SJSA1 (cell line): ENCODE results near the gene HIPK2. TPM values are rescaled to one million over a fixed set of nuclear protein-coding genes. Genes with fewer than 3 reads are reported as not detected.

Experiments
- DNase-seq, 2 experiments: peaks; one replicate each; pipeline ENCODE4 v3.0.0-alpha.2; 2015 to 2020; ENCODE audit warnings: low spot score in 2 of 2, low read depth in 1 of 2
- H3K27ac ChIP-seq: fragments of 250-450 bp; sonication (Bioruptor Pico); 2 replicates; pipeline ENCODE4 v1.5.1; 2020; ENCODE audit warnings: mild to moderate bottlenecking, moderate library complexity
- H3K27me3 ChIP-seq: fragments of 250-450 bp; sonication (Bioruptor Pico); replicated peaks from 2 replicates; pipeline ENCODE4 v1.5.1; 2020; ENCODE audit warnings: mild to moderate bottlenecking, moderate library complexity
- H3K36me3 ChIP-seq: fragments of 250-450 bp; sonication (Bioruptor Pico); 2 replicates; pipeline ENCODE4 v1.5.1; 2020; ENCODE audit warnings: mild to moderate bottlenecking
- H3K4me1 ChIP-seq: fragments of 250-450 bp; sonication (Bioruptor Pico); replicated peaks from 2 replicates; pipeline ENCODE4 v1.6.1; 2021; ENCODE audit warnings: mild to moderate bottlenecking
- H3K4me3 ChIP-seq: fragments of 250-450 bp; sonication (Bioruptor Pico); 2 replicates; pipeline ENCODE4 v1.5.1; 2020; ENCODE audit warnings: mild to moderate bottlenecking
- H3K9me3 ChIP-seq: fragments of 250-450 bp; sonication (Bioruptor Pico); replicated peaks from 2 replicates; pipeline ENCODE4 v1.5.1; 2020; ENCODE audit warnings: mild to moderate bottlenecking
- total RNA-seq: library from RNA; depleted of rRNA; stranded (reverse); fragments of >200 nt; shearing (Covaris generic); gene quantifications from 2 replicates; pipeline ENCODE4 v1.2.3, GENCODE V29; 2014

Gene HIPK2
- total RNA-seq, 1 experiment from 2014 or later = 10.9 TPM

- peaks cover 3% of the 10 kb centered on the region; the same call in 1 of the 2 replicates for H3K9me3 ChIP-seq
- peaks cover 24% of the 10 kb centered on the region for H3K36me3 ChIP-seq
- no peaks in the 10 kb centered on the region for H3K27me3 ChIP-seq
- H3K4me3 ChIP-seq = no peak overlapping the region
- DNase-seq = peak in 1 of 2 experiments; percentile 77
- H3K27ac ChIP-seq = peak overlapping the region; percentile 6; the same call in 1 of the 2 replicates
- peaks cover 47% of the 10 kb centered on the region for H3K4me1 ChIP-seq
Measured at GRCh38 chr7:139774376-139774775, 3.4 kb downstream of the HIPK2 start.

DNA sequence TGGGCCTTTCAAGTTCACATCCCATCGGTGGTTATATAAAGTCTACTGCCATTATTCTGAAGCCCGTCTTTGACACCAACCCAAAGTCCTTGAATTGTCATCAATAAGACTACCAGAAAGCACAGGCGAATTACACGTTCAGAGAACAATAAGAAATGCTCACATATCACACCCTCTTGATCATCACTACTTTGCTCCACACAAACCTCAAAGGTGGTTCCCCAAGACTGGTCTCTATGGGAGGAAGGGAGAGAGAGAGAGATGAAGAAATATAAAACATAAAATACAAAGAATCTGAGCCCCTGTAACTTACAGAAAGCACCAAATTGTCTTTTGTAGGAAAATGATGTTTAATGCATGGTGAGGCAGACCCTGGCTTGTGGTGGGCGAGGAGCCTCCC is 4.4 kb downstream of the HIPK2 start:
- no peak for DNase-seq
- H3K27me3 ChIP-seq = no peaks in the 10 kb centered on the region
- no peak overlapping the region for H3K27ac ChIP-seq
- H3K4me1 ChIP-seq = peaks cover 47% of the 10 kb centered on the region
- H3K36me3 ChIP-seq = peaks cover 29% of the 10 kb centered on the region
- peaks cover 3% of the 10 kb centered on the region; the same call in 1 of the 2 replicates for H3K9me3 ChIP-seq
- H3K4me3 ChIP-seq = no peak overlapping the region

GRCh38 chr7:139772873-139773272 is 4.9 kb downstream of the HIPK2 start:
- no peaks in the 10 kb centered on the region for H3K9me3 ChIP-seq
- H3K27ac ChIP-seq = no peak overlapping the region
- peaks cover 26% of the 10 kb centered on the region for H3K36me3 ChIP-seq
- H3K27me3 ChIP-seq = no peaks in the 10 kb centered on the region
- no peak for DNase-seq
- peaks cover 47% of the 10 kb centered on the region for H3K4me1 ChIP-seq
- H3K4me3 ChIP-seq = no peak overlapping the region

DNA sequence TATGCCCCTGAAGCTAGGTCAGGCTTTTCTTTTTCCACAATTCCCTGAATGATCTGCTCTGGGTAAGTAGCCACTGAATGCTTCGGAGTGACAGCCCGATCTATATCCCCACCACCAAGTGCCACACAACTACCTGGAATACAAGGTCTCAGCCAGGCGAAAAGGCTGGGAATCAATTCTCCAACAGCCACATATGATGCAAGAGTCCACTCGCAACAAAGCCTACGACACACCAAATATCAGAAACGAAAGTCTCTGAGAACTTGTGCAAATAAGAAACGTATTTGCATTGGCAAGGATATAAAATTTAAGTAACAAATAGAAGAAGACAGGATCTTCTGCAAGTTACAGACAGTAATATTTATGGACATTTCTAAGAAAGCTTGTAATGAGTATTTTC is 5.7 kb downstream of the HIPK2 start:
- Histone ChIP-seq H3K4me3 (no peak overlapping the region), H3K27me3 (no peaks in the 10 kb centered on the region), H3K4me1 (peaks cover 47% of the 10 kb centered on the region), H3K9me3 (no peaks in the 10 kb centered on the region), H3K27ac (peak overlapping the region; percentile 66), H3K36me3 (peaks cover 26% of the 10 kb centered on the region)
- DNase-seq = no peak

- peak; percentile 47 to 72 for DNase-seq
- peaks cover 26% of the 10 kb centered on the region for H3K36me3 ChIP-seq
- peaks cover 47% of the 10 kb centered on the region for H3K4me1 ChIP-seq
- no peaks in the 10 kb centered on the region for H3K27me3 ChIP-seq
- no peak overlapping the region for H3K4me3 ChIP-seq
- H3K27ac ChIP-seq = peak overlapping the region; percentile 66
- H3K9me3 ChIP-seq = no peaks in the 10 kb centered on the region
Measured at GRCh38 chr7:139771001-139771956, 6.5 kb downstream of the HIPK2 start.

DNA sequence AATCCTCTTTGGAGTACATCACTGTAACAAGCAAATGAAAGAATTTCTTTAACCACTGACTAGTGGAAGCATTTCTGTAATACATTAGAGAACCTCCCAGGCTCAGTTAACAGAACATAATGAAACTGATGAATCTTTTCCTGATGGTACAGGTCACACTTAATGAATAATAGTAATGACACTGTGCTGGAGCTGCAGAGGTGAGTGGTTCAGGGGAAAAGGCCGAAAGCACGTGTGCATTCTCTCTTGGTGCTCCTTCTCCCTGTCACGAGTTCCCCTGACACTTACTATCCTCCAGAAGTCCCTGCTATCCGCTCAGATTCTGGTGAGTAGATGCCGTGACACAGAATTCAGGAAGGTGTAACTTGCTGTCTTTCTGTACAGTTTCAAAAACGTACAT is 8.0 kb downstream of the HIPK2 start:
- Histone ChIP-seq H3K36me3 (peaks cover 28% of the 10 kb centered on the region), H3K9me3 (no peaks in the 10 kb centered on the region), H3K27ac (no peak overlapping the region), H3K27me3 (no peaks in the 10 kb centered on the region), H3K4me3 (no peak overlapping the region), H3K4me1 (peaks cover 37% of the 10 kb centered on the region)
- DNase-seq = no peak

DNA sequence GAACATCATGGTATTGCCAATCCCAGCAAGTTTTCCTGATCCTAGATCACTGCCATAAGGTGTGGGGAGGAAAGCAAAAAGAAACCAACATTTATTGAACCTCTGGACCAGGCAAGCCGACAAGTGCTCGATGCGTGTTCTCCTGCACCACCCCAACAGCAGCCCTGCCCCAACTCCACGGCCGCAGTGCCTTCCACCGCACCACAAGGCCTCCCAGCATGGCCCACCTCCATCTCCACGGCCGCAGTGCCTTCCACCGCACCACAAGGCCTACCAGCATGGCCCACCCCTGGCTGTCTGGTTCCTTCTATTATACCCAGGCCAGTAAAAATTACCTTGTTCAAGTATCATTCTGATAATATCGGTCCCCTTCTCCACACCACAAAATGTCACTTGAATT is 8.7 kb downstream of the HIPK2 start:
- no peak for DNase-seq
- Histone ChIP-seq H3K27ac (no peak overlapping the region), H3K9me3 (no peaks in the 10 kb centered on the region), H3K4me3 (no peak overlapping the region), H3K4me1 (peaks cover 30% of the 10 kb centered on the region), H3K36me3 (peaks cover 28% of the 10 kb centered on the region), H3K27me3 (no peaks in the 10 kb centered on the region)

DNA sequence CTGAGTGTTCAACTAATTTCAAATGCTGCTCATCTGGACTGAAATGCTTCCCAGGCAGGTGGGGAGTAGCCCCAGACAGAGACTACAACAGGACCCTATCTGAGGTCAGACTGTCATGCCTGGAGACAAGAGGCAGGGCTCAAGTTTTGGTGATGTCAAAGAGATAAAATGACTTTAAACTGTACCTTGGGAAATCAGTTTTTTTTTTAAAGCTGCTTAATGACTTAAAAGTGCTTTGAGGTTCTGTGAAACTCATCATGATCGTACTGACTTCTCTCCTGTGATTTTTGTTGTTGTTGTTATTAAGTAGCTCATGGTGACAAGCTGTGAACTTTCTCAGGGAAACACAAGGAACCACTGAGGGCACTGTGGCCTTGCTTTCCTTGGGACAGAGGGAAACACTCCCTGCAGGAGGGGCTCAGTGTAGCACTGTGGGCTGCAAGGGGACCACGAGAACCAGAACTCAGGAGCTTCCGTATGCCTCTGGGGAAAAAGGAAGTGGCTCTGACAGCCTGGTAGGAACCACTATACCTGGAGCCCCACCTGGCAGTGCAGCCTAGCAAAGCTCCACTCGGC is 9.5 kb downstream of the HIPK2 start:
- Histone ChIP-seq H3K4me1 (peaks cover 30% of the 10 kb centered on the region), H3K27ac (no peak overlapping the region), H3K9me3 (no peaks in the 10 kb centered on the region), H3K4me3 (no peak overlapping the region), H3K27me3 (no peaks in the 10 kb centered on the region), H3K36me3 (peaks cover 25% of the 10 kb centered on the region)
- DNase-seq = no peak

GRCh38 chr7:139767561-139767982 is 10.2 kb downstream of the HIPK2 start:
- no peaks in the 10 kb centered on the region for H3K9me3 ChIP-seq
- no peak for DNase-seq
- no peak overlapping the region for H3K27ac ChIP-seq

GRCh38 chr7:139765143-139765542 is 12.7 kb downstream of the HIPK2 start:
- no peaks in the 10 kb centered on the region for H3K9me3 ChIP-seq
- H3K27me3 ChIP-seq = no peaks in the 10 kb centered on the region
- peaks cover 12% of the 10 kb centered on the region for H3K4me1 ChIP-seq
- H3K36me3 ChIP-seq = peaks cover 18% of the 10 kb centered on the region
- no peak overlapping the region for H3K27ac ChIP-seq
- no peak for DNase-seq
- no peak overlapping the region for H3K4me3 ChIP-seq

More at GRCh38 chr7:139767561-139767982, 10.2 kb downstream of the HIPK2 start:
- H3K27me3 ChIP-seq = no peaks in the 10 kb centered on the region
- H3K4me1 ChIP-seq = peaks cover 31% of the 10 kb centered on the region
- peaks cover 20% of the 10 kb centered on the region for H3K36me3 ChIP-seq
- H3K4me3 ChIP-seq = no peak overlapping the region

- no peak for DNase-seq
- Histone ChIP-seq H3K9me3 (no peaks in the 10 kb centered on the region), H3K4me1 (peaks cover 12% of the 10 kb centered on the region), H3K27ac (no peak overlapping the region), H3K4me3 (no peak overlapping the region), H3K27me3 (no peaks in the 10 kb centered on the region), H3K36me3 (peaks cover 6% of the 10 kb centered on the region; the same call in 1 of the 2 replicates)
Measured at GRCh38 chr7:139763330-139763729, 14.5 kb downstream of the HIPK2 start.

DNA sequence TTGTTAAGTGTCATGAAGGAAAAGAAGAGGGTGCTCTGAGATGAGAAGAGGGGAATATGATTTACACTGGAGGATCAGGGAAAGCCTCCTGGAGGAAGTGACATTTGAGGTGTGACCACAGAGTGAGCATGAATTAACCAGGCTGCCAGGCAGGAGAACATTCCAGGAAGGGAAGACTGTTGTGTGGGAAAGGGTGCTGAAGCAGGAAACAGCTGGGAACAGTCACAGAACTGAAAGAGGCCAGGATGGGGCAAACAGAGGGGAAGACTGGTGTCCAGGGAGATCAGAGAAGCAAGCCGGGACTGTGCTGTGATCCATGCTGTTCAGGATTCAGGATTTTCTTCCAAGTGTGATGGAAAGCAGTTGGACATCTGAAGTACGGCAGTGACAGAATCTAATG is 14.9 kb downstream of the HIPK2 start:
- Histone ChIP-seq H3K9me3 (no peaks in the 10 kb centered on the region), H3K27ac (no peak overlapping the region), H3K4me3 (no peak overlapping the region), H3K36me3 (peaks cover 6% of the 10 kb centered on the region; the same call in 1 of the 2 replicates), H3K4me1 (peaks cover 12% of the 10 kb centered on the region), H3K27me3 (no peaks in the 10 kb centered on the region)
- no peak for DNase-seq

- no peaks in the 10 kb centered on the region for H3K27me3 ChIP-seq
- no peak overlapping the region for H3K4me3 ChIP-seq
- H3K36me3 ChIP-seq = peaks cover 2% of the 10 kb centered on the region; the same call in 1 of the 2 replicates
- H3K4me1 ChIP-seq = peaks cover 5% of the 10 kb centered on the region
- H3K9me3 ChIP-seq = no peaks in the 10 kb centered on the region
- DNase-seq = no peak
- H3K27ac ChIP-seq = no peak overlapping the region
Measured at GRCh38 chr7:139758388-139758787, 19.4 kb downstream of the HIPK2 start.

- Histone ChIP-seq H3K27me3 (no peaks in the 10 kb centered on the region), H3K27ac (no peak overlapping the region), H3K36me3 (peaks cover 2% of the 10 kb centered on the region; the same call in 1 of the 2 replicates), H3K4me1 (peaks cover 2% of the 10 kb centered on the region), H3K9me3 (no peaks in the 10 kb centered on the region), H3K4me3 (no peak overlapping the region)
- DNase-seq = no peak
Measured at GRCh38 chr7:139757968-139758367, 19.8 kb downstream of the HIPK2 start.
